Esophagus (tissue), 2 donors: ENCODE results near the gene SCN2A. TPM values are rescaled to one million over a fixed set of nuclear protein-coding genes. Genes with fewer than 3 reads are reported as not detected.
"Not testable (repeated sequence)": the region's sequence is repeated elsewhere in the genome, so short reads cannot be mapped to it uniquely, and the experiment has no call there.

Experiments used
- H3K27ac ChIP-seq, 2 donors: one replicate each; pipeline ENCODE4 v1.5.1; 2013; ENCODE audit warnings: low read depth in 2 of 2, mild to moderate bottlenecking in 2 of 2, inconsistent platforms in 1 of 2, low read length in 1 of 2, moderate library complexity in 1 of 2
- H3K27me3 ChIP-seq, 2 donors: one replicate each; pipeline ENCODE4 v1.6.1; 2013; ENCODE audit warnings: low read length in 2 of 2, control low read depth in 1 of 2, mild to moderate bottlenecking in 1 of 2; ENCODE audit not compliant: insufficient read depth in 2 of 2, control insufficient read depth in 1 of 2
- H3K36me3 ChIP-seq, 2 donors: one replicate each; pipeline ENCODE4 v1.6.1; 2013; ENCODE audit warnings: low read length in 1 of 2; ENCODE audit not compliant: control insufficient read depth in 2 of 2, insufficient read depth in 2 of 2
- H3K4me1 ChIP-seq, 2 donors: one replicate each; pipeline ENCODE4 v1.6.1; 2013; ENCODE audit warnings: low read length in 1 of 2; ENCODE audit not compliant: control insufficient read depth in 2 of 2, insufficient read depth in 2 of 2
- H3K4me3 ChIP-seq, 2 donors: one replicate each; pipeline ENCODE4 v1.5.1; 2013; ENCODE audit warnings: low read length in 2 of 2, mild to moderate bottlenecking in 2 of 2, low read depth in 1 of 2, moderate library complexity in 1 of 2
- H3K9me3 ChIP-seq, 2 donors: one replicate each; pipeline ENCODE4 v1.6.1; 2013; ENCODE audit warnings: mild to moderate bottlenecking in 2 of 2, low read depth in 1 of 2, low read length in 1 of 2, moderate library complexity in 1 of 2; ENCODE audit not compliant: control insufficient read depth in 2 of 2, insufficient read depth in 1 of 2
- WGBS, 2 donors: extraction: QIAGEN DNeasy Blood & Tissue Kit; methylation state at CpG; one replicate each; pipeline ENCODE4 v1.1.7; 2013; 5-methylcytosine and 5-hydroxymethylcytosine counted together
- polyA plus RNA-seq, 2 donors: library from polyadenylated mRNA; stranded (reverse); fragments of 200-250 nt; gene quantifications; one replicate each; pipeline ENCODE4 v1.2.3, GENCODE V29; 2013
- donor health status: healthy with polysubstance abuse.
- donor health status: Bipolar disorder and iron deficiency.

SCN2A gene
- polyA plus RNA-seq, 2 donors = 0.01 to 0.02 TPM

- 73% methylated on average over 3 of the region's 3 CpGs for WGBS, 2 donors
- H3K4me3 ChIP-seq, H3K36me3 ChIP-seq, H3K27ac ChIP-seq, H3K27me3 ChIP-seq, H3K9me3 ChIP-seq, H3K4me1 ChIP-seq: not testable (repeated sequence)
These were observed 159.4 kb downstream of the SCN2A start for GRCh38 chr2:165398603-165399002.

GRCh38 chr2:165401285-165401852, 162.2 kb downstream of the SCN2A start:
- Histone ChIP-seq H3K4me3 (no peak overlapping the region), H3K36me3 (no peaks in the 10 kb centered on the region), H3K9me3 (no peaks in the 10 kb centered on the region), H3K27ac (no peak overlapping the region), H3K27me3 (no peaks in the 10 kb centered on the region), H3K4me1 (no peaks in the 10 kb centered on the region)
- WGBS, 2 donors = 0 to 1% methylated on average over 5 of the region's 5 CpGs

- Histone ChIP-seq H3K27ac (no peak overlapping the region), H3K4me3 (no peak overlapping the region), H3K9me3 (no peaks in the 10 kb centered on the region), H3K27me3 (no peaks in the 10 kb centered on the region), H3K4me1 (no peaks in the 10 kb centered on the region), H3K36me3 (no peaks in the 10 kb centered on the region)
- 53 to 64% methylated on average over 3 of the region's 3 CpGs for WGBS, 2 donors
These were observed 162.9 kb downstream of the SCN2A start for GRCh38 chr2:165402162-165402561.

GRCh38 chr2:165406173-165406572, 167.0 kb downstream of the SCN2A start:
- no peaks in the 10 kb centered on the region for H3K36me3 ChIP-seq
- no peak overlapping the region for H3K27ac ChIP-seq
- WGBS, 2 donors = 86 to 88% methylated on average over 3 of the region's 3 CpGs
- H3K27me3 ChIP-seq = no peaks in the 10 kb centered on the region
- H3K9me3 ChIP-seq = no peaks in the 10 kb centered on the region
- no peak overlapping the region for H3K4me3 ChIP-seq
- H3K4me1 ChIP-seq = no peaks in the 10 kb centered on the region

- no peaks in the 10 kb centered on the region for H3K27me3 ChIP-seq
- no peak overlapping the region for H3K27ac ChIP-seq
- H3K36me3 ChIP-seq = no peaks in the 10 kb centered on the region
- H3K4me3 ChIP-seq = no peak overlapping the region
- no peaks in the 10 kb centered on the region for H3K4me1 ChIP-seq
- H3K9me3 ChIP-seq = no peaks in the 10 kb centered on the region
These were observed 168.3 kb downstream of the SCN2A start for GRCh38 chr2:165407466-165407865.

- Histone ChIP-seq H3K4me3 (no peak overlapping the region), H3K9me3 (no peaks in the 10 kb centered on the region), H3K27me3 (no peaks in the 10 kb centered on the region), H3K27ac (no peak overlapping the region), H3K36me3 (no peaks in the 10 kb centered on the region), H3K4me1 (no peaks in the 10 kb centered on the region)
- 37 to 49% methylated on average over 3 of the region's 3 CpGs for WGBS, 2 donors
These were observed 169.0 kb downstream of the SCN2A start for GRCh38 chr2:165408186-165408585.

- Histone ChIP-seq H3K4me3 (no peak overlapping the region), H3K27me3 (no peaks in the 10 kb centered on the region), H3K27ac (no peak overlapping the region), H3K9me3 (no peaks in the 10 kb centered on the region), H3K4me1 (no peaks in the 10 kb centered on the region), H3K36me3 (no peaks in the 10 kb centered on the region)
These were observed 171.1 kb downstream of the SCN2A start for GRCh38 chr2:165410276-165410675.

GRCh38 chr2:165414187-165414586, 175.0 kb downstream of the SCN2A start:
- Histone ChIP-seq H3K4me3 (no peak overlapping the region), H3K4me1 (no peaks in the 10 kb centered on the region), H3K27ac (no peak overlapping the region), H3K27me3 (no peaks in the 10 kb centered on the region), H3K36me3 (no peaks in the 10 kb centered on the region), H3K9me3 (no peaks in the 10 kb centered on the region)

GRCh38 chr2:165417009-165417408, 177.8 kb downstream of the SCN2A start:
- no peaks in the 10 kb centered on the region for H3K4me1 ChIP-seq
- H3K27me3 ChIP-seq = no peaks in the 10 kb centered on the region
- H3K27ac ChIP-seq = no peak overlapping the region
- no peaks in the 10 kb centered on the region for H3K9me3 ChIP-seq
- H3K4me3 ChIP-seq = no peak overlapping the region
- WGBS, 2 donors = 100% methylated on average over 1 of the region's 1 CpG
- no peaks in the 10 kb centered on the region for H3K36me3 ChIP-seq

GRCh38 chr2:165420231-165420630, 181.0 kb downstream of the SCN2A start:
- Histone ChIP-seq H3K9me3 (no peaks in the 10 kb centered on the region), H3K4me1 (no peaks in the 10 kb centered on the region), H3K36me3 (no peaks in the 10 kb centered on the region), H3K27me3 (no peaks in the 10 kb centered on the region), H3K4me3 (no peak overlapping the region), H3K27ac (no peak overlapping the region)
